Epidermal melanocyte (primary cell): Measurements from ENCODE around the gene SLC25A21.
"Not testable (repeated sequence)": the region's sequence is repeated elsewhere in the genome, so short reads cannot be mapped to it uniquely, and the experiment has no call there.

ENCODE experiments used
- DNase-seq: peaks from one replicate; pipeline ENCODE4 v3.0.0; 2011; ENCODE audit warnings: low spot score; ENCODE audit not compliant: insufficient read length

Gene SLC25A21

GRCh38 chr14:36874396-36875138, 297.8 kb downstream of the SLC25A21 start:
- DNase-seq, result no peak

DNA sequence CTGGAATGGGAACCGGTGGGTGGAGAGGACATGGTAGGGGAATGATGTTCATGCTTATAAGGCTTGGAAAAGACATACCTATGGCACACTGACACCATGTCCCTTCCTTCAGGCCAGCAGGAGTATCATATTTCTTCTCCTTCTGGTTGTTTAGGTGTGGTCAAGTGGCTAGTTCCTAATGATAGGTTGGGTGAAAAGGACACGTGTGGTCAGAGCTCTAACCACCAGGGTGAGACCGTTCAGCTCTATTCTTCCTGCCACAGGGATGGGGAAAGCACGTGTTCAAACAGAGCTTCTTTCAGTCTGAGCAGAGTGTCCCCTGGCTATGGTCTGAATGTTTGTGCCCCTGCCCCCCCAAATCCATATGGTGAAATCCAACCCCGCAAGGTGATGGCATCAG, 301.6 kb downstream of the SLC25A21 start:
- DNase-seq, result no peak

DNA sequence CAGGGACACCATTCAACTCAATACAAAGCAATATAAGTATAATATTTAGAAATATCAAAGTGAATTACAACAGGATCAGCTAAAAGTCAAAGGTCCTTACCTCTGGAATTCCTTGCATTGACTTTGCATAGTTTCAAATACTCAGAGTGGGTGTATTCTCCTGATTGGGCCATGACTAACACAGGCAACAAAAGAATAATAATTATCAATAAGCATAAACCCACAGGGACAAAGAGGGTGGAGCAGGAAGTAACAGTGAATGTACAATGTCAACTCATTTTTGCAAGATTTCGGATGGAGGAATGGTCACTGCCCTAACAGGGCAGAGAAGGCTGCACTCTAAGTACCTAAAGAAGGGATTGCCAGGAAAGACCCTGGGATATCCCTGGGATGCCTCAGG, 303.3 kb downstream of the SLC25A21 start:
- no peak for DNase-seq

GRCh38 chr14:36866867-36867266, 305.5 kb downstream of the SLC25A21 start:
- DNase-seq, result no peak

GRCh38 chr14:36863271-36863670, 309.1 kb downstream of the SLC25A21 start:
- DNase-seq, result no peak

GRCh38 chr14:36862237-36862636, 310.2 kb downstream of the SLC25A21 start:
- DNase-seq, result not testable (repeated sequence)

GRCh38 chr14:36860831-36861230, 311.6 kb downstream of the SLC25A21 start:
- DNase-seq, result no peak

- no peak for DNase-seq
Measured at GRCh38 chr14:36859119-36859518, 313.3 kb downstream of the SLC25A21 start.

GRCh38 chr14:36857842-36858445, 314.5 kb downstream of the SLC25A21 start:
- no peak for DNase-seq

GRCh38 chr14:36857136-36857535, 315.3 kb downstream of the SLC25A21 start:
- no peak for DNase-seq

- DNase-seq, result no peak
Measured at GRCh38 chr14:36856095-36856878, 316.1 kb downstream of the SLC25A21 start.

GRCh38 chr14:36855396-36855795, 317.0 kb downstream of the SLC25A21 start:
- DNase-seq, result no peak

DNA sequence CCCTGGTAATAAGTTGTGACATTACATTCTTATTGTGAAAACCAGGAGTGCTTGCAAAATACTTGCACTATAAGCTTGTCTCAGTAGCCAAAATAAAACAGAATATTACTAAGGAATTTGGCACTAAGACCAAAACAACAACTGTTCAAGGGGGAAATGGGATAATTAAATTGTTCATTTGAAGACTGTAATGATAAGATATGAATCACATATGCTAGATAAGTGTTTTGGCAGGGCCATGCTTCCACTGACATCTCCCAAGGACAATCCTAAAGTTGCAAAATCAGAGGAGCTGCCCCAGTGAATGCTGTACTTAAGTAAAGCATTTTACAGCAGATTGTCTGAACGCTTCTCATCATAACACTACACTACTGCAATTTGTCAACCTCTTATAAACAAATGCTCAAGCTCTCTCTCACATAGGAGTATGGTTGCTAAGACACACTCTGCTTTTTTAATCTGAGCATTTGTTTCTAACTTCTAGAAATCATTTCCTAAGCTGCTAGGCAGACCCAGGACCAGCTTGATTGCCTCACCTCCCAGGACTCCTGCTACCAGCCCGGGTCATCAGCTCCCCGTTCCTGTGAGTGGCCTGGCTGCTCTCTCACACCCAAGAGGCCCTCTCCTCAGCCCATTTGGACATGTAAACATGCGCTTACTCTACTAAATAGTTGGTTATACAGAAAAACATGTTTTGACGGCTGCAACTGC, 319.3 kb downstream of the SLC25A21 start:
- no peak for DNase-seq

- DNase-seq, result no peak
Measured at GRCh38 chr14:36848213-36848612, 324.2 kb downstream of the SLC25A21 start.

GRCh38 chr14:36847366-36847765, 325.0 kb downstream of the SLC25A21 start:
- no peak for DNase-seq

DNA sequence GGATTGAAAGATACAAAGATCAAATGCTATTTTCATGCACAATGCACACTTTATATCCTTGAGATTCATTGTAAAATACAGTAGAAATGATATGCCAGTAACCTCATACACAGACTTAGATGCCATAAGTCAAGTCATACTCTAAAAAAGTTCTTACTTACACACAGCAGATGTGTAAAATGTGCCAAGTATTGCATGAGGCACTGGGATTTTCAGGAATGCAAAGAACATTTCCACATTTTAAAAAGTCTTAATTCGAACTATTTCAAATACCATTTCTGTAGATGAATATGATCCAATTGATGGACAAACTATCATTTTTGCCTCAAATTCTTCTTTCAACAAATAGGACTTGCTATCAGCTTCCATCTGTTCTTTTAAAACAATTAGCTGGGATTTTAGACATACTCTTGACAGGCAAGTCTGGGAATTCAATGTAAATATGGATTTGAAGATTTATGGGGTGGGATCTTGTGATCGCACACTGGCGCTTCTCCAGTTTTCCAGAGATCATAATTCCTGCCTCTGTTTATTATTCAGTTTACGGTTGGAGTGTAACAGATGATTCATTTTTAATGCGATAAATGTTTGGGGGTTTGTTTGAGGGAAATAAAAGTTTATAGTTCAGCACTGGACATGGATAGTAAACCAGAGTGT, 326.9 kb downstream of the SLC25A21 start:
- no peak for DNase-seq

DNA sequence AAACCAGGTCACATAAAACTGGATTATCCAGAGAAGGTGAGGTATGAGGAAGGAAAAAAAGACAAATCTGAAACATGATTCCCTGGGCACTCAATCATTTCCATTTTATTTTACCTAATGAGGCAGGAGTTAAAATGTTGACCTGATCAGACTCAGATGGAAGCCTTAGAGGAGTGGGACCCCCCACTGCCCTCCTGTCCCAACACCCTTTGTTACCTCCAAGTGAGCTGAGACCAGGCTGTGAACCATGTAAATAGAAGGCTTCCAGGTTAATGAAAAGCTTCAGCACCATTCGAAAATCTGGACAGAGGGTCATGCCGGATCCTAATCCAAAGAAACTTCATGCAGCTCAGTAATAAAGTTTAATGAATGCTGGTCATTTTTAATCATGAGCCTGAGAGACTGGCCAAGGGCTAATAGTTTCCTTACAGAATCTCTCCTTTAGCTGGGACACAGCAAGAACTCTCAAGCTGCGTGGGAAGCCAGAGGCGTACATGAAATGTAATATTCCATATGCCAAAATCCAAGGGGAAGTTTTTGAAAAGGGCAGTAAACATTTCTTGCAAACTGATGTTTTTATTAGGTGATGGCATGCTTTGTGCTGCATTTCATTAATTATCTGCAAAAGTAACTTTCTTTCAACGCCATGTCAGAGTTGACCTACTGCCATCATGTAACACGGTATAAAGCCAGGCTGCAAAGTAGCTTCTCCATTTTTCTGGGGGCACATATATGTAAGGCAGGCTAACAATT, 327.8 kb downstream of the SLC25A21 start:
- DNase-seq, result no peak

GRCh38 chr14:36843410-36843809, 329.0 kb downstream of the SLC25A21 start:
- no peak for DNase-seq

GRCh38 chr14:36835128-36835527, 337.3 kb downstream of the SLC25A21 start:
- DNase-seq, result no peak

- no peak for DNase-seq
Measured at GRCh38 chr14:36834293-36834692, 338.1 kb downstream of the SLC25A21 start.
